Astrocyte (in vitro differentiated cells and primary cell): ENCODE results near the gene CD109. TPM values are rescaled to one million over a fixed set of nuclear protein-coding genes. Genes with fewer than 3 reads are reported as not detected.
"Not testable (repeated sequence)": the region's sequence is repeated elsewhere in the genome, so short reads cannot be mapped to it uniquely, and the experiment has no call there.

Source experiments
- DNase-seq: peaks from one replicate; pipeline ENCODE4 v3.0.0-alpha.2; 2010; ENCODE audit warnings: low read depth
- FAIRE-seq: peaks from 2 replicates; lab custom pipeline; 2011; peaks lifted over from hg19 to GRCh38; lab: Jason Lieb, UNC
- H2AFZ ChIP-seq: 2 replicates; pipeline ENCODE4 v1.6.0; 2012; ENCODE audit warnings: low read depth, low read length, inconsistent platforms
- H3K27ac ChIP-seq: 2 replicates; pipeline ENCODE4 v1.5.1; 2011; ENCODE audit warnings: low read depth, low read length, inconsistent platforms
- H3K27me3 ChIP-seq: 2 replicates; pipeline ENCODE4 v1.6.0; 2011; ENCODE audit warnings: low read length, inconsistent platforms; ENCODE audit not compliant: insufficient read depth
- H3K36me3 ChIP-seq: 2 replicates; pipeline ENCODE4 v1.5.1; 2011; ENCODE audit warnings: low read length, inconsistent platforms; ENCODE audit not compliant: insufficient read depth
- H3K4me1 ChIP-seq: 2 replicates; pipeline ENCODE4 v1.5.1; 2011; ENCODE audit warnings: low read length, inconsistent platforms; ENCODE audit not compliant: insufficient read depth
- H3K4me2 ChIP-seq: 2 replicates; pipeline ENCODE4 v1.6.0; 2012; ENCODE audit warnings: low read length, inconsistent platforms
- H3K4me3 ChIP-seq: 2 replicates; pipeline ENCODE4 v1.5.1; 2011; ENCODE audit warnings: low read depth, mild to moderate bottlenecking, low read length, inconsistent platforms; ENCODE audit not compliant: insufficient read depth
- H3K79me2 ChIP-seq: 2 replicates; pipeline ENCODE4 v1.6.0; 2012; ENCODE audit warnings: mild to moderate bottlenecking, low read length, inconsistent platforms; ENCODE audit not compliant: insufficient read depth
- H3K9ac ChIP-seq: 2 replicates; pipeline ENCODE4 v1.6.0; 2012; ENCODE audit warnings: mild to moderate bottlenecking, low read length, inconsistent platforms
- H3K9me3 ChIP-seq: 2 replicates; pipeline ENCODE4 v1.5.1; 2012; ENCODE audit warnings: low read depth, mild to moderate bottlenecking, low read length, inconsistent platforms; ENCODE audit not compliant: insufficient read depth
- H4K20me1 ChIP-seq: 2 replicates; pipeline ENCODE4 v1.6.0; 2012; ENCODE audit warnings: low read length, inconsistent platforms; ENCODE audit not compliant: insufficient read depth
- H3K27ac Mint-ChIP-seq: one replicate; pipeline ENCODE4 v1.8.0; 2021; ENCODE audit warnings: mild to moderate bottlenecking, mixed read lengths; ENCODE audit not compliant: unreplicated experiment
- H3K27me3 Mint-ChIP-seq: one replicate; pipeline ENCODE4 v1.8.0; 2021; ENCODE audit warnings: low read depth, mixed read lengths; ENCODE audit not compliant: unreplicated experiment
- H3K36me3 Mint-ChIP-seq: one replicate; pipeline ENCODE4 v1.8.0; 2021; ENCODE audit warnings: low read depth, mixed read lengths; ENCODE audit not compliant: unreplicated experiment
- H3K4me1 Mint-ChIP-seq: one replicate; pipeline ENCODE4 v1.8.0; 2021; ENCODE audit warnings: low read depth, mixed read lengths; ENCODE audit not compliant: unreplicated experiment
- H3K4me3 Mint-ChIP-seq: one replicate; pipeline ENCODE4 v1.8.0; 2021; ENCODE audit warnings: mild to moderate bottlenecking, moderate library complexity, mixed read lengths; ENCODE audit not compliant: unreplicated experiment
- H3K9me3 Mint-ChIP-seq: one replicate; pipeline ENCODE4 v1.8.0; 2021; ENCODE audit warnings: mild to moderate bottlenecking, mixed read lengths; ENCODE audit not compliant: unreplicated experiment
- EZH2 ChIP-seq: IDR thresholded peaks from 2 replicates; pipeline ENCODE4 v1.6.1; 2012; ENCODE audit warnings: mild to moderate bottlenecking, low read length, inconsistent platforms; ENCODE audit not compliant: insufficient read depth
- total RNA-seq: library from RNA; stranded (reverse); gene quantifications from 2 replicates; pipeline ENCODE4 v1.2.1, GENCODE V29; 2021
- TF ChIP-seq, protein P1 (sequence below): IDR thresholded peaks from 2 replicates; pipeline ENCODE4 v1.5.1; 2011; ENCODE audit warnings: low read depth, mild to moderate bottlenecking, inconsistent platforms, low read length, moderate library complexity; ENCODE audit not compliant: insufficient read depth

The CD109 gene
- total RNA-seq, 1 donor from 2014 or later = 18.3 TPM

GRCh38 chr6:73722318-73723060 is 26.5 kb downstream of the CD109 start:
- H3K27me3 ChIP-seq = no peaks in the 10 kb centered on the region
- H3K4me3 ChIP-seq = no peak overlapping the region
- H3K4me2 ChIP-seq = peak overlapping the region; percentile 59
- H3K36me3 Mint-ChIP-seq = no peaks in the 10 kb centered on the region
- no peaks in the 10 kb centered on the region for H3K27me3 Mint-ChIP-seq
- TF ChIP-seq, protein P1, sequence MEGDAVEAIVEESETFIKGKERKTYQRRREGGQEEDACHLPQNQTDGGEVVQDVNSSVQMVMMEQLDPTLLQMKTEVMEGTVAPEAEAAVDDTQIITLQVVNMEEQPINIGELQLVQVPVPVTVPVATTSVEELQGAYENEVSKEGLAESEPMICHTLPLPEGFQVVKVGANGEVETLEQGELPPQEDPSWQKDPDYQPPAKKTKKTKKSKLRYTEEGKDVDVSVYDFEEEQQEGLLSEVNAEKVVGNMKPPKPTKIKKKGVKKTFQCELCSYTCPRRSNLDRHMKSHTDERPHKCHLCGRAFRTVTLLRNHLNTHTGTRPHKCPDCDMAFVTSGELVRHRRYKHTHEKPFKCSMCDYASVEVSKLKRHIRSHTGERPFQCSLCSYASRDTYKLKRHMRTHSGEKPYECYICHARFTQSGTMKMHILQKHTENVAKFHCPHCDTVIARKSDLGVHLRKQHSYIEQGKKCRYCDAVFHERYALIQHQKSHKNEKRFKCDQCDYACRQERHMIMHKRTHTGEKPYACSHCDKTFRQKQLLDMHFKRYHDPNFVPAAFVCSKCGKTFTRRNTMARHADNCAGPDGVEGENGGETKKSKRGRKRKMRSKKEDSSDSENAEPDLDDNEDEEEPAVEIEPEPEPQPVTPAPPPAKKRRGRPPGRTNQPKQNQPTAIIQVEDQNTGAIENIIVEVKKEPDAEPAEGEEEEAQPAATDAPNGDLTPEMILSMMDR = no peak
- TF ChIP-seq EZH2 = no peak
- no peaks in the 10 kb centered on the region for H3K9me3 ChIP-seq
- no peaks in the 10 kb centered on the region for H3K79me2 ChIP-seq
- H3K4me1 ChIP-seq = peaks cover 12% of the 10 kb centered on the region
- FAIRE-seq (peak; percentile 88), DNase-seq (peak; percentile 88)
- H3K9ac ChIP-seq = peak overlapping the region; percentile 66
- peak overlapping the region; percentile 84 for H3K27ac ChIP-seq
- H3K4me1 Mint-ChIP-seq = peaks cover 10% of the 10 kb centered on the region
- no peaks in the 10 kb centered on the region for H3K36me3 ChIP-seq
- H3K9me3 Mint-ChIP-seq = no peaks in the 10 kb centered on the region
- no peak overlapping the region for H3K4me3 Mint-ChIP-seq
- no peak overlapping the region for H2AFZ ChIP-seq
- no peaks in the 10 kb centered on the region for H4K20me1 ChIP-seq
- H3K27ac Mint-ChIP-seq = peak overlapping the region; percentile 48

DNA sequence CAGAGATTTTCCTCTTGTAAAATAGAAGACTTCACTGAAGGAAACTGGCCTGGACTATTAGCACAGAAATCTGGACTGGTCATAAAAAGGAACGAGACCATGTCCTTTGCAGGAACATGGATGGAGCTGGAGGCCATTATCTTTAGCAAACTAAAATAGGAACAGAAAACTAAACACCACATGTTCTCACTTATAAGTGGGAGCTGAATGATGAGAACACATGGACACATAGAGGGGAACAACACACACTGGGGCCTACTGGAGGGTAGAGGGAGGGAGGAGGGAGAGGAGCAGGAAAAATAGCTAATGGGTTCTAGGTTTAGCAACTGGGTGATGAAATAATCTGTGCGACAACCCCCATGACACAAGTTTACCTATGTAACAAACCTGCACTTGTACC is 27.5 kb downstream of the CD109 start:
- not testable (repeated sequence) for FAIRE-seq, H3K27me3 Mint-ChIP-seq, H3K9me3 ChIP-seq, H3K9me3 Mint-ChIP-seq, H3K36me3 ChIP-seq, H3K4me3 Mint-ChIP-seq, H3K4me2 ChIP-seq, DNase-seq, H3K4me3 ChIP-seq, H3K36me3 Mint-ChIP-seq, H3K79me2 ChIP-seq, H3K27me3 ChIP-seq, H4K20me1 ChIP-seq, H3K27ac Mint-ChIP-seq, H2AFZ ChIP-seq, H3K27ac ChIP-seq
- H3K4me1 ChIP-seq = peaks cover 12% of the 10 kb centered on the region
- H3K9ac ChIP-seq = peak overlapping the region; percentile 19
- H3K4me1 Mint-ChIP-seq = peaks cover 10% of the 10 kb centered on the region

- peaks cover 12% of the 10 kb centered on the region for H3K4me1 ChIP-seq
- no peak for TF ChIP-seq EZH2
- TF ChIP-seq, protein P1 = no peak
- Mint-ChIP-seq H3K9me3 (no peaks in the 10 kb centered on the region), H3K36me3 (no peaks in the 10 kb centered on the region), H3K27me3 (no peaks in the 10 kb centered on the region), H3K27ac (no peak overlapping the region), H3K4me1 (peaks cover 10% of the 10 kb centered on the region), H3K4me3 (no peak overlapping the region)
- H3K4me3 ChIP-seq = no peak overlapping the region
- H3K9me3 ChIP-seq = no peaks in the 10 kb centered on the region
- H3K27me3 ChIP-seq = no peaks in the 10 kb centered on the region
- no peaks in the 10 kb centered on the region for H3K79me2 ChIP-seq
- DNase-seq (no peak), FAIRE-seq (no peak)
- H4K20me1 ChIP-seq = no peaks in the 10 kb centered on the region
- no peak overlapping the region for H3K9ac ChIP-seq
- no peak overlapping the region for H2AFZ ChIP-seq
- no peak overlapping the region for H3K4me2 ChIP-seq
- no peaks in the 10 kb centered on the region for H3K36me3 ChIP-seq
- no peak overlapping the region for H3K27ac ChIP-seq
Measured at GRCh38 chr6:73724389-73724788, 28.4 kb downstream of the CD109 start.

DNA sequence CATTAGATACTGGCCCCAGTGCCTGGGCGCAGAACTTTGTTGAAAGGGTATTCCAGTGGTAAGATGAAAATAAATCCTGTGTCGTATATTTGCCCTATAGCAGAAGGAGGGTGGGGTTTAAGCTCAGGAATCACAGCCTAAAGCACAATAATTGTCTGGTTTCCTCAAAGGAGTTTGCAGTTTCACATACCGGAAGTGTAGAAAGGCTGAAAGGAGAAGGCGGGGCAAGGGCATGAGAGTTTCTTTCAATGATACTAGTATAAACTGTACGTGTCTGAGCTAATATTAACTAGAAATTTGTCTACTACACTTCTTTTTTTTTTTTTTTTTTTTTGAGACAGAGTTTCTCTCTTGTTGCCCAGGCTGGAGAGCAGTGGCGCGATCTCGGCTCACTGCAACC is 29.2 kb downstream of the CD109 start:
- not testable (repeated sequence) for FAIRE-seq, DNase-seq, H2AFZ ChIP-seq, H3K27me3 ChIP-seq, H3K4me3 ChIP-seq, H3K27me3 Mint-ChIP-seq, H3K4me3 Mint-ChIP-seq, H3K9me3 Mint-ChIP-seq, H3K36me3 ChIP-seq, H3K9me3 ChIP-seq, H3K27ac Mint-ChIP-seq, H3K9ac ChIP-seq, H3K36me3 Mint-ChIP-seq, H3K27ac ChIP-seq, H4K20me1 ChIP-seq, H3K4me2 ChIP-seq, H3K79me2 ChIP-seq
- H3K4me1 Mint-ChIP-seq = peaks cover 10% of the 10 kb centered on the region
- peaks cover 12% of the 10 kb centered on the region for H3K4me1 ChIP-seq
